Stomach smooth muscle (tissue), 2 donors: ENCODE measurements around the gene TRIM3.

Experiments used
- H3K27ac ChIP-seq: one replicate; pipeline ENCODE4 v1.7.0; 2013; ENCODE audit warnings: mild to moderate bottlenecking, low read length, inconsistent platforms
- H3K27me3 ChIP-seq, 2 donors: one replicate each; pipeline ENCODE4 v1.7.0; 2013; ENCODE audit warnings: low read length in 2 of 2; ENCODE audit not compliant: insufficient read depth in 2 of 2, control insufficient read depth in 1 of 2
- H3K36me3 ChIP-seq, 2 donors: one replicate each; pipeline ENCODE4 v1.7.0; 2013; ENCODE audit warnings: low read length in 2 of 2; ENCODE audit not compliant: control insufficient read depth in 2 of 2, insufficient read depth in 2 of 2
- H3K4me1 ChIP-seq: one replicate; pipeline ENCODE4 v1.7.0; 2013; ENCODE audit warnings: low read length; ENCODE audit not compliant: control insufficient read depth, insufficient read depth
- H3K4me3 ChIP-seq, 2 donors: one replicate each; pipeline ENCODE4 v1.7.0; 2013; ENCODE audit warnings: low read length in 2 of 2
- H3K9ac ChIP-seq, 2 donors: one replicate each; pipeline ENCODE4 v1.7.0; 2013; ENCODE audit warnings: low read length in 2 of 2, mild to moderate bottlenecking in 1 of 2
- H3K9me3 ChIP-seq, 2 donors: one replicate each; pipeline ENCODE4 v1.7.0; 2013; ENCODE audit warnings: low read length in 2 of 2; ENCODE audit not compliant: control insufficient read depth in 2 of 2
- donor health status: healthy.
- donor health status: Pancreatic carcinoma.

The TRIM3 gene

GRCh38 chr11:6415797-6416196 lies 57.9 kb downstream of the TRIM3 start:
- H3K4me3 ChIP-seq, result no peak overlapping the region
- no peak overlapping the region for H3K27ac ChIP-seq
- no peaks in the 10 kb centered on the region for H3K36me3 ChIP-seq
- H3K9me3 ChIP-seq, result no peaks in the 10 kb centered on the region
- H3K4me1 ChIP-seq, result peaks cover 19% of the 10 kb centered on the region
- no peak overlapping the region for H3K9ac ChIP-seq
- H3K27me3 ChIP-seq, result no peaks in the 10 kb centered on the region

GRCh38 chr11:6414874-6415328 lies 58.8 kb downstream of the TRIM3 start:
- H3K27me3 ChIP-seq, result no peaks in the 10 kb centered on the region
- peaks cover 3% of the 10 kb centered on the region in 2 donors for H3K36me3 ChIP-seq
- H3K9ac ChIP-seq, result no peak overlapping the region
- H3K27ac ChIP-seq, result peak overlapping the region; percentile 11
- no peak overlapping the region for H3K4me3 ChIP-seq
- H3K9me3 ChIP-seq, result no peaks in the 10 kb centered on the region
- H3K4me1 ChIP-seq, result peaks cover 15% of the 10 kb centered on the region

DNA sequence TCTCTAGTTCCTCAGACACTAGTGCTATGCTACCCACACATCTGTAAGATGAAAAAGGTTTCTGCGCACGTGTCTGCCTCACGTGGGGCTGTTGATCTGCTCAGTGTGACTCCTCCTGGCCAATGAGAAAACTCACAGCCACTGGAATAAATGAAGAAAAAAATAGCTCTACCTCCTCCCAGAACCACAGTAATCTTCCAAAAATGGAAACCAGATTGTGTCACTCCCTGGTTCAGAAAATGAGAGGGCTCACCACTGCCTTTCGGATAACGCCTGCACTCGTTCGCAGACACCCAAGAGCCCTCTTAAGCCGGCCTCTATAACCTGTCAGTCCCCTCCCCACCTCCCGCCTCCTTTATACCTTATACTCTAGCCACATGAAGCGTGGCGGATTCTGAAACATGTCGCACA lies 59.9 kb downstream of the TRIM3 start:
- Histone ChIP-seq H3K9ac (peak overlapping the region in 1 of 2 donors; percentile 42), H3K27ac (no peak overlapping the region), H3K27me3 (no peaks in the 10 kb centered on the region), H3K4me3 (no peak overlapping the region), H3K36me3 (peaks cover 7 to 10% of the 10 kb centered on the region in 2 donors), H3K4me1 (peaks cover 9% of the 10 kb centered on the region), H3K9me3 (no peaks in the 10 kb centered on the region)

DNA sequence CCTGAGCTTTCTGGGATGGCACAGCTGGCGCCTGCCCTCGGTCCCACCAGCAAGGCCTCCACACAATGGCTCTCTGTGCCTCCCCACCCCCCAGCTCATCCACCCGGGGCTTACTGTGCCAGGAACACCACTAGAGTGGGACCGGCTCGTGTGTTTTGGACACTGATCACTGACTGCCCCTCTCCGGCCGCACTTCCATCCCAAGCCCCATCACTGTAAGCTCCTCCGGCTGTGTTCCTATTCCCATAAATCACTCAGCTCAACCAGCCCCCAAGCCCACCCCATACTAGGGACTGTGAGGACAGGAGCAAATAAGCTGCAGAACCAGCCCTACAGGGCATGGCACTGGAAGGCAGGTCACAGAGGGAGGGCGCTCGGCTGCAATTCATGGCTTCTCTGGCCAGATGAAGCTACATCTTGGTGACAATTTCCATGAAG lies 62.1 kb downstream of the TRIM3 start:
- H3K9ac ChIP-seq, result no peak overlapping the region
- H3K27ac ChIP-seq, result no peak overlapping the region

GRCh38 chr11:6410695-6411430 lies 62.9 kb downstream of the TRIM3 start:
- Histone ChIP-seq H3K27me3 (no peaks in the 10 kb centered on the region), H3K4me1 (peaks cover 6% of the 10 kb centered on the region), H3K9me3 (no peaks in the 10 kb centered on the region), H3K4me3 (no peak overlapping the region), H3K36me3 (peaks cover 7 to 10% of the 10 kb centered on the region in 2 donors), H3K27ac (no peak overlapping the region), H3K9ac (no peak overlapping the region)

More for the DNA sequence above, 62.1 kb downstream of the TRIM3 start:
- Histone ChIP-seq H3K4me1 (peaks cover 6% of the 10 kb centered on the region), H3K27me3 (no peaks in the 10 kb centered on the region), H3K9me3 (no peaks in the 10 kb centered on the region), H3K4me3 (no peak overlapping the region), H3K36me3 (peaks cover 7 to 10% of the 10 kb centered on the region in 2 donors)

GRCh38 chr11:6406370-6406769 lies 67.4 kb downstream of the TRIM3 start:
- H3K27me3 ChIP-seq, result no peaks in the 10 kb centered on the region
- peaks cover 17 to 28% of the 10 kb centered on the region in 2 donors for H3K36me3 ChIP-seq
- H3K27ac ChIP-seq, result no peak overlapping the region
- H3K4me1 ChIP-seq, result peaks cover 7% of the 10 kb centered on the region
- no peaks in the 10 kb centered on the region for H3K9me3 ChIP-seq
- no peak overlapping the region for H3K9ac ChIP-seq
- no peak overlapping the region for H3K4me3 ChIP-seq

GRCh38 chr11:6405846-6406245 lies 67.9 kb downstream of the TRIM3 start:
- no peaks in the 10 kb centered on the region for H3K27me3 ChIP-seq
- H3K9ac ChIP-seq, result no peak overlapping the region
- peaks cover 7% of the 10 kb centered on the region for H3K4me1 ChIP-seq
- no peaks in the 10 kb centered on the region for H3K9me3 ChIP-seq
- H3K36me3 ChIP-seq, result peaks cover 23 to 33% of the 10 kb centered on the region in 2 donors
- no peak overlapping the region for H3K27ac ChIP-seq
- H3K4me3 ChIP-seq, result no peak overlapping the region

DNA sequence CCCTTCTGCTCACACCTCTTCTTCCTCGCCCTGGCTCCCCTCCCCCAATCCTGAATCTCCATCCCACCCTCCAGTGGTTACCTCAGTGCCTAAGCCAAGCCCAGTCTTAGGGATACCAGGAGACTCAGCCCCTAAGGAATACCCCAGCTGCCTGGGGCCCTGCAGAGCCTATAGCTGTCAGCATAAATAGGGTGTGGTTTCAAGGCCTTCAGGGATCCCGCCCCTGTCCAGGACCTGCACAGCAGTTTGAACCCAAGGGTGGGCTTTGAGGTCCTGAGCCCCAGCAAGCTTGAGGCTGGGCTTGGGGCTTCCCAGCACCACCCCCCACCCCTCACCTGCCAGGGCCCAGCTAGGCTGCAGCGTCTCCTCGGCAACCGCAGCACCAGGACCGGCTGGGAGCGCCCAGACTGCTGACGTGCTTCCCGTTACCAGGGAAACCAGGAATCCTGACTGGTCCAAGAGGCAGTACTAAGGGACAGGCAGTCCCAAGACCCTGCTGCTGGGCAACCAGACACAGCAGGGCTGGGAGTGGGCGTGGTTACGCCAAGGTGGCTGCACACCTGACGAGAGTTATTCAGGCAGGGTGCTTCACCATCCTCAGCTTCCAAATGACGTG lies 68.6 kb downstream of the TRIM3 start:
- no peak overlapping the region for H3K4me3 ChIP-seq
- no peak overlapping the region for H3K27ac ChIP-seq
- no peaks in the 10 kb centered on the region for H3K27me3 ChIP-seq
- H3K36me3 ChIP-seq, result peaks cover 25 to 34% of the 10 kb centered on the region in 2 donors
- H3K4me1 ChIP-seq, result peaks cover 7% of the 10 kb centered on the region
- H3K9me3 ChIP-seq, result no peaks in the 10 kb centered on the region
- H3K9ac ChIP-seq, result no peak overlapping the region

GRCh38 chr11:6404342-6405051 lies 69.2 kb downstream of the TRIM3 start:
- peaks cover 23 to 34% of the 10 kb centered on the region in 2 donors for H3K36me3 ChIP-seq
- peaks cover 7% of the 10 kb centered on the region for H3K4me1 ChIP-seq
- H3K27ac ChIP-seq, result no peak overlapping the region
- H3K27me3 ChIP-seq, result no peaks in the 10 kb centered on the region
- H3K9ac ChIP-seq, result no peak overlapping the region
- no peaks in the 10 kb centered on the region for H3K9me3 ChIP-seq
- H3K4me3 ChIP-seq, result no peak overlapping the region

- H3K36me3 ChIP-seq, result peaks cover 23 to 29% of the 10 kb centered on the region in 2 donors
- H3K27me3 ChIP-seq, result no peaks in the 10 kb centered on the region
- no peak overlapping the region for H3K27ac ChIP-seq
- peaks cover 7% of the 10 kb centered on the region for H3K4me1 ChIP-seq
- H3K9ac ChIP-seq, result no peak overlapping the region
- H3K9me3 ChIP-seq, result no peaks in the 10 kb centered on the region
- no peak overlapping the region for H3K4me3 ChIP-seq
These were observed 70.2 kb downstream of the TRIM3 start for GRCh38 chr11:6403539-6403938.
